ENCODE data around the gene METTL26. TPM values are rescaled to one million over a fixed set of nuclear protein-coding genes. Genes with fewer than 3 reads are reported as not detected.

METTL26 gene
- total and polyA plus RNA-seq, 8 donors, result 18.8 to 130 (median 27.2) TPM

DNA sequence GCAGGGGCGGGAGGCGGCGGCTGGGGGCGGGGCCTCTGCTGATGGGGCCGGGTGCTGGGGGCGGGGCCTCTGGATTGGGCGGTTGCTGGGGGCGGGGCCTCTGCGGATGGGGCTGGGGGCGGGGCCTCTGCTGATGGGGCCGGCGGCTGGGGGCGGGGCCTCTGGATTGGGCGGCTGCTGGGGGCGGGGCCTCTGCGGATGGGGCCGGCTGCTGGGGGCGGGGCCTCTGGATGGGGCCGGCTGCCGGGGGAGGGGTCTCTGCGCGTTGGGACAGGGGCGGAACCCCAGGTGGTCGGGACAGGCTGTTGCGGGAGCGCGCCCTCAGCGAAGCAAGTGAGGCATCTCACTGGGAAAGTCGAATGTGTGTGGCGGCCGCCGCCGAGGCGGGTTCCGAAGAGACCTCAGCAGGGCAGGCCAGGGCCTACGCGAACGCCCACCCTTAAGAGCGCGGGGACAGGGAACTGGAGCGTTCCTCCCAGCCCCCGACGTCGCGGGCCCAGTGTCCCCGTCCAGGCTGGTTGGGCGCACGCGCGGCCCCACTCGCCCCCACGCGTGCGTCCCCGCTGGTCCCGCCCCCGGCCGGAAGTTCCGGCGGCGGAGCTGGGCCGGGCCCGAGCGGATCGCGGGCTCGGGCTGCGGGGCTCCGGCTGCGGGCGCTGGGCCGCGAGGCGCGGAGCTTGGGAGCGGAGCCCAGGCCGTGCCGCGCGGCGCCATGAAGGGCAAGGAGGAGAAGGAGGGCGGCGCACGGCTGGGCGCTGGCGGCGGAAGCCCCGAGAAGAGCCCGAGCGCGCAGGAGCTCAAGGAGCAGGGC lies 43.9 kb upstream of the METTL26 start, which contains the start of gene STUB1:
STUB1 (plus strand) TSS at position 597 of the 811 bp plus-strand sequence; CDS start at position 713, 116 bp downstream.
- no peak for TF ChIP-seq CTCF (IDR thresholded peaks at IDR 0.05)
- WGBS, 2 donors, result 0 to 1% methylated on average over 29 to 91 of the region's 91 CpGs

DNA sequence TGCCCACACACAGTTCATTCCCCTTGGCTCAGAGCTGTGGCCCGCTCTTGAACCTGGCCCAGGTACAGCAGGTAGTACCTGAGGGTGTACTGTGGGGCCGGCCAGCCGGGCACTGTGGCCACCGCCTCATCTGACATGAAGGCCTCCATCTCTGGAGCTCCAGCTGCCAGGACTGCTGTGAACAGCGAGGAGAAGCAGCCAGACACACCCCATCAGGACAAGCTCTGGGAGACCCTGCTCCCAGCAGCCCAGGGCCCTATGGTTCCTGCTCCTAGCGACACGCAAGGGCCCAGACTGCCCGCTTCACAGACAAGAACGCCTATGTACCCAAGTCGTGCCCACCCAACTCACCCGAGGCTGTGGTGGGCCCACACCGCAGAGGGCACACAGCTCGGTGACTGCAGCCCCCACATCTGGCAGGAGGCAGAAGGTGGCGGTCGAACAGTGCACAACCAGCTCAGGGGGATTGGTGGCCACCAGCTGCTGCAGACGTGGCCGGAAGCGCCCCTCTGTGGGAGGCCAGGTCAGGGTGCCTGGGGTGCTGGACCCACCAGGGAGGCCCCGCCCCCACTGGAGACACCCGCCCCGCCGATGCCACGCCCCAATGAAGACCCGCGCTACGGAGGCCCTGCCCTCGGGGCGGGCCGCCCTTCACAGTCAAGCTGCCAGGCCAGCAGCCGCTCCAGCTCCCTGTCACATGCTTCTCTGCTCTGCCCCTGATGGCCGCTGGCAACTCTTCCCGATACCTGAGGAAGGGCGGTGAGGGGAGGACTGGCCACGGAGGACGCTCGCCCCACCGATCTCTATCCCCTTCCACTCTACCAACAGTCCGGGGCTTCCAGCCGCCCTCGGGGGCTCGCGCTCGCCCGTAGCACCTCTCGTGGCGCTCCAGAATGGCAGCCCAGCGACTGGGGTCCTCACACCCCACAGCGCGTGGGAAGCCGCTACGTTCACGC lies 43.0 kb upstream of the METTL26 start:
- Histone ChIP-seq H3K4me1 (peaks cover 9 to 21% (median 21%) of the 10 kb centered on the region in 3 donors), H3K27ac (peak overlapping the region; percentile 68 to 78 (median 74)), H3K36me3 (peaks cover 0 to 14% (median 13%) of the 10 kb centered on the region in 3 donors), H3K4me3 (peak overlapping the region; percentile 4 to 75 (median 34)), H3K27me3 (no peaks in the 10 kb centered on the region), H3K9me3 (no peaks in the 10 kb centered on the region)
- WGBS, 2 donors, result 28 to 30% methylated on average over 43 to 52 of the region's 52 CpGs
- intact Hi-C loops (cut with DNase I), result no loop called here
- ATAC-seq, result peak; percentile 41 to 59 (median 48)
- no peak for FAIRE-seq
- TF ChIP-seq CTCF (IDR thresholded peaks at IDR 0.05), result no peak
- peak; percentile 81 to 89 (median 84) for DNase-seq

More for the DNA sequence above, 43.9 kb upstream of the METTL26 start, which contains the start of gene STUB1:
- FAIRE-seq, result no peak
- H3K4me3 ChIP-seq, result peak within 1 kb of the TSS; percentile 51 to 93 (median 74)
- peak within 1 kb of the TSS; percentile 74 to 87 (median 82) for H3K27ac ChIP-seq
- peak; percentile 78 to 94 (median 88) for DNase-seq
- H3K36me3 ChIP-seq, result peaks cover 0 to 14% (median 13%) of the 10 kb centered on the region in 3 donors
- no peaks in the 10 kb centered on the region for H3K27me3 ChIP-seq
- ATAC-seq, result peak; percentile 63 to 82 (median 72)
- H3K9me3 ChIP-seq, result no peaks in the 10 kb centered on the region
- intact Hi-C loops (cut with DNase I), result no loop called here
- H3K4me1 ChIP-seq, result peaks cover 9 to 25% (median 24%) of the 10 kb centered on the region in 3 donors

DNA sequence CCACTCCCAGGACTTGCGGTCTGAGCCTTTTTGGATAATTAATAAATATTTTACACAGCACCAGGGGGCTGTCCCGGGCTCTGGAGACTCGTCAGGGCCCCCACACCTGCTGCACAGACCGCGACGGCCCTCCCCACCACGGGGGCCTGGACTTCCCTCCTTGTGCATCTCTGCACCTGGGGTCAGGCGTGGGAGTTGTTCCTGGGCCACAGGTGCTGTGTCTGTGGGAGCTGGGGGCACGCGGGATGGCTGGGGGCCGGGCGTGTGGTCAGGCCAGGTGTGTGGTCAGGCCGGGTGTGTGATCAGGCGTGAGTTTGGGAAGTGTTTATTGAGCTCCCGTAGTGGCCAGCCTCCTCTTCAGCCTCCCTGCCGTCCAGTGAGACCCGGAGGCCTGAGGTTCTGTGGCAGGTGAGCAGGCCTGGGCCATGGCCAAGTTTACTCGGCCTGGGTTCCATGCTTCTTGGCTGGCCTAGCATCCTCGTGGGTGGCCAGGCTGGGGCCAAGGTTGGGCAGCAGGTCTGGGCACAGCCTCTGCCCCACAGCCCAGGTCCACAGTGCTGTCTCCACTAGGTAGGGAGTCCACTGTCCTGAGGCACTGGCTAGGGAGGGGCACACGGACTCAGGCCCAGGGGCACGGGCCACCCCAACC lies 42.2 kb upstream of the METTL26 start:
- 72 to 75% methylated on average over 19 to 21 of the region's 21 CpGs for WGBS, 2 donors
- FAIRE-seq, result no peak
- DNase-seq, result peak in 2 of 6 donors; percentile 55 to 85
- Histone ChIP-seq H3K4me3 (no peak overlapping the region), H3K27me3 (no peaks in the 10 kb centered on the region), H3K9me3 (no peaks in the 10 kb centered on the region), H3K36me3 (peaks cover 0 to 15% (median 13%) of the 10 kb centered on the region in 3 donors), H3K4me1 (peaks cover 9 to 19% (median 17%) of the 10 kb centered on the region in 3 donors), H3K27ac (peak overlapping the region in 1 of 4 donors; percentile 74)
- no peak for TF ChIP-seq CTCF (IDR thresholded peaks at IDR 0.05)
- ATAC-seq, result no peak
- intact Hi-C loops (cut with DNase I), result no loop called here

DNA sequence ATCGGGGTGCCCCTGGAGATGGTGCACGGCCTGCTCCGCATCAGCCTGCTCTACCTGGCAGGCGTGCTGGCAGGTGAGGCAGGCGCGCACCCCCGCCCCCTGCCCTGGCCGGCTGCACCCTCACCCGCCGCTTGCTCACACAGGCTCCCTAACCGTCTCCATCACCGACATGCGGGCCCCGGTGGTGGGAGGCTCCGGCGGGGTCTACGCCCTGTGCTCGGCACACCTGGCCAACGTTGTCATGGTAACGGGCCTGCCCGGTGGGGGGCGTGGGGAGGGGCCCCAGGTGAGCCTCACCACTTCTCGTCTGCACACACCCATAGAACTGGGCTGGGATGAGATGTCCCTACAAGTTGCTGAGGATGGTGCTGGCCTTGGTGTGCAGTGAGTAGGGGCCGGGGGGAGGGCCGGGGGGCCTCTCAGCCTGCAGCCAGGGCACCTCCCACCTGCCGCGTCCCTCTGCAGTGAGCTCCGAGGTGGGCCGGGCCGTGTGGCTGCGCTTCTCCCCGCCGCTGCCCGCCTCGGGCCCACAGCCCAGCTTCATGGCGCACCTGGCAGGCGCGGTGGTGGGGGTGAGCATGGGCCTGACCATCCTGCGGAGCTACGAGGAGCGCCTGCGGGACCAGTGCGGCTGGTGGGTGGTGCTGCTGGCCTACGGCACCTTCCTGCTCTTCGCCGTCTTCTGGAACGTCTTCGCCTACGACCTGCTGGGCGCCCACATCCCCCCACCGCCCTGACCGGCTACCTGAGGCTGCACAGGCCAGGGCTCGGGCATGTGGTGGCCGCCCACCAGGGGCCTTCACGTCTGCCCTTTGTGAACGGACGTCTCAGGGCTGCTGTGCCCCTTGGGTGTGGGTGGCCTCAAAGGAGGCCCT lies 41.4 kb upstream of the METTL26 start:
- no peak overlapping the region for H3K4me3 ChIP-seq
- H3K27ac ChIP-seq, result no peak overlapping the region
- no peaks in the 10 kb centered on the region for H3K9me3 ChIP-seq
- TF ChIP-seq CTCF (IDR thresholded peaks at IDR 0.05), result no peak
- H3K27me3 ChIP-seq, result no peaks in the 10 kb centered on the region
- peak in 2 of 6 donors; percentile 39 to 87 for DNase-seq
- 77 to 78% methylated on average over 49 to 57 of the region's 57 CpGs for WGBS, 2 donors
- ATAC-seq, result no peak
- peaks cover 9 to 13% (median 12%) of the 10 kb centered on the region in 3 donors for H3K4me1 ChIP-seq
- no peak for FAIRE-seq
- intact Hi-C loops (cut with DNase I), result no loop called here
- peaks cover 0 to 19% (median 17%) of the 10 kb centered on the region in 3 donors for H3K36me3 ChIP-seq
